ENCODE data around the gene ABCC3. TPM values are rescaled to one million over a fixed set of nuclear protein-coding genes. Genes with fewer than 3 reads are reported as not detected.

ABCC3 gene, protein sequence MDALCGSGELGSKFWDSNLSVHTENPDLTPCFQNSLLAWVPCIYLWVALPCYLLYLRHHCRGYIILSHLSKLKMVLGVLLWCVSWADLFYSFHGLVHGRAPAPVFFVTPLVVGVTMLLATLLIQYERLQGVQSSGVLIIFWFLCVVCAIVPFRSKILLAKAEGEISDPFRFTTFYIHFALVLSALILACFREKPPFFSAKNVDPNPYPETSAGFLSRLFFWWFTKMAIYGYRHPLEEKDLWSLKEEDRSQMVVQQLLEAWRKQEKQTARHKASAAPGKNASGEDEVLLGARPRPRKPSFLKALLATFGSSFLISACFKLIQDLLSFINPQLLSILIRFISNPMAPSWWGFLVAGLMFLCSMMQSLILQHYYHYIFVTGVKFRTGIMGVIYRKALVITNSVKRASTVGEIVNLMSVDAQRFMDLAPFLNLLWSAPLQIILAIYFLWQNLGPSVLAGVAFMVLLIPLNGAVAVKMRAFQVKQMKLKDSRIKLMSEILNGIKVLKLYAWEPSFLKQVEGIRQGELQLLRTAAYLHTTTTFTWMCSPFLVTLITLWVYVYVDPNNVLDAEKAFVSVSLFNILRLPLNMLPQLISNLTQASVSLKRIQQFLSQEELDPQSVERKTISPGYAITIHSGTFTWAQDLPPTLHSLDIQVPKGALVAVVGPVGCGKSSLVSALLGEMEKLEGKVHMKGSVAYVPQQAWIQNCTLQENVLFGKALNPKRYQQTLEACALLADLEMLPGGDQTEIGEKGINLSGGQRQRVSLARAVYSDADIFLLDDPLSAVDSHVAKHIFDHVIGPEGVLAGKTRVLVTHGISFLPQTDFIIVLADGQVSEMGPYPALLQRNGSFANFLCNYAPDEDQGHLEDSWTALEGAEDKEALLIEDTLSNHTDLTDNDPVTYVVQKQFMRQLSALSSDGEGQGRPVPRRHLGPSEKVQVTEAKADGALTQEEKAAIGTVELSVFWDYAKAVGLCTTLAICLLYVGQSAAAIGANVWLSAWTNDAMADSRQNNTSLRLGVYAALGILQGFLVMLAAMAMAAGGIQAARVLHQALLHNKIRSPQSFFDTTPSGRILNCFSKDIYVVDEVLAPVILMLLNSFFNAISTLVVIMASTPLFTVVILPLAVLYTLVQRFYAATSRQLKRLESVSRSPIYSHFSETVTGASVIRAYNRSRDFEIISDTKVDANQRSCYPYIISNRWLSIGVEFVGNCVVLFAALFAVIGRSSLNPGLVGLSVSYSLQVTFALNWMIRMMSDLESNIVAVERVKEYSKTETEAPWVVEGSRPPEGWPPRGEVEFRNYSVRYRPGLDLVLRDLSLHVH (N-terminal part only)
- under 1 TPM; 0.22 to 0.91 TPM for total RNA-seq
- not detected for polyA plus RNA-seq (2013, experiment 1 of 2)
- not detected for polyA plus RNA-seq (2013, experiment 2 of 2)
- long read RNA-seq, experiment 1: 0 reads
- long read RNA-seq, experiment 2: 0 reads
- long read RNA-seq, experiment 3: 0 reads
- long read RNA-seq, experiment 4: 0 reads

GRCh38 chr17:50634224-50634914 is at the start of gene ABCC3:
ABCC3 (plus strand) TSS chr17:50634881; CDS start chr17:50634937, 56 bp downstream.
- Mint-ChIP-seq H3K9me3 (no peaks in the 10 kb centered on the region), H3K4me3 (peak within 1 kb of the TSS; percentile 32), H3K27ac (no peak within 1 kb of the TSS), H3K4me1 (no peaks in the 10 kb centered on the region), H3K36me3 (ENCODE audit: low read depth) (no peaks in the 10 kb centered on the region), H3K27me3 (ENCODE audit: insufficient read depth) (peaks cover 56% of the 10 kb centered on the region)
- Histone ChIP-seq H3K27ac (ENCODE audit: low read depth, low read length) (no peak within 1 kb of the TSS), H3K4me3 (ENCODE audit: low read length) (no peak within 1 kb of the TSS), H3K9ac (ENCODE audit: extremely low read depth, low read length, poor library complexity, severe bottlenecking) (no peak within 1 kb of the TSS), H3K27me3 (ENCODE audit: control insufficient read depth, insufficient read depth, low read length, poor library complexity, severe bottlenecking) (peaks cover 72% of the 10 kb centered on the region), H3K36me3 (ENCODE audit: control insufficient read depth, insufficient read depth, low read length) (no peaks in the 10 kb centered on the region), H3K9me3 (ENCODE audit: control insufficient read depth, low read length) (no peaks in the 10 kb centered on the region), H3K4me1 (ENCODE audit: control insufficient read depth, insufficient read depth, low read length) (no peaks in the 10 kb centered on the region)
- WGBS, 2 experiments (ENCODE audit: insufficient coverage in 1 of 2, insufficient read length in 1 of 2): 12 to 20% methylated on average over 21 to 48 of the region's 48 CpGs
- TF ChIP-seq, protein P1, sequence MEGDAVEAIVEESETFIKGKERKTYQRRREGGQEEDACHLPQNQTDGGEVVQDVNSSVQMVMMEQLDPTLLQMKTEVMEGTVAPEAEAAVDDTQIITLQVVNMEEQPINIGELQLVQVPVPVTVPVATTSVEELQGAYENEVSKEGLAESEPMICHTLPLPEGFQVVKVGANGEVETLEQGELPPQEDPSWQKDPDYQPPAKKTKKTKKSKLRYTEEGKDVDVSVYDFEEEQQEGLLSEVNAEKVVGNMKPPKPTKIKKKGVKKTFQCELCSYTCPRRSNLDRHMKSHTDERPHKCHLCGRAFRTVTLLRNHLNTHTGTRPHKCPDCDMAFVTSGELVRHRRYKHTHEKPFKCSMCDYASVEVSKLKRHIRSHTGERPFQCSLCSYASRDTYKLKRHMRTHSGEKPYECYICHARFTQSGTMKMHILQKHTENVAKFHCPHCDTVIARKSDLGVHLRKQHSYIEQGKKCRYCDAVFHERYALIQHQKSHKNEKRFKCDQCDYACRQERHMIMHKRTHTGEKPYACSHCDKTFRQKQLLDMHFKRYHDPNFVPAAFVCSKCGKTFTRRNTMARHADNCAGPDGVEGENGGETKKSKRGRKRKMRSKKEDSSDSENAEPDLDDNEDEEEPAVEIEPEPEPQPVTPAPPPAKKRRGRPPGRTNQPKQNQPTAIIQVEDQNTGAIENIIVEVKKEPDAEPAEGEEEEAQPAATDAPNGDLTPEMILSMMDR (conservative IDR thresholded peaks at IDR 0.05): no peak
- DNase-seq: no peak

- Histone ChIP-seq H3K4me3 (ENCODE audit: low read length) (no peak overlapping the region), H3K4me1 (ENCODE audit: control insufficient read depth, insufficient read depth, low read length) (peaks cover 12% of the 10 kb centered on the region), H3K36me3 (ENCODE audit: control insufficient read depth, insufficient read depth, low read length) (no peaks in the 10 kb centered on the region), H3K9ac (ENCODE audit: extremely low read depth, low read length, poor library complexity, severe bottlenecking) (no peak overlapping the region), H3K27me3 (ENCODE audit: control insufficient read depth, insufficient read depth, low read length, poor library complexity, severe bottlenecking) (no peaks in the 10 kb centered on the region), H3K27ac (ENCODE audit: low read depth, low read length) (no peak overlapping the region), H3K9me3 (ENCODE audit: control insufficient read depth, low read length) (no peaks in the 10 kb centered on the region)
- WGBS, 2 experiments (ENCODE audit: insufficient coverage in 1 of 2, insufficient read length in 1 of 2): 95 to 100% methylated on average over 1 to 4 of the region's 4 CpGs
- peaks cover 6% of the 10 kb centered on the region for H3K27me3 Mint-ChIP-seq (ENCODE audit: insufficient read depth)
- H3K36me3 Mint-ChIP-seq (ENCODE audit: low read depth): no peaks in the 10 kb centered on the region
- H3K9me3 Mint-ChIP-seq: no peaks in the 10 kb centered on the region
- DNase-seq: no peak
- no peak overlapping the region for H3K4me3 Mint-ChIP-seq
- H3K4me1 Mint-ChIP-seq: peaks cover 25% of the 10 kb centered on the region
- TF ChIP-seq, protein P1 (conservative IDR thresholded peaks at IDR 0.05): no peak
- no peak overlapping the region for H3K27ac Mint-ChIP-seq
Measured at GRCh38 chr17:50585346-50585745, 49.3 kb upstream of the ABCC3 start.
